OCI-LY3 (cell line): ENCODE results near the gene CENPM.

Source experiments
- EZH2phosphoT487 ChIP-seq: fragments of 200-600 bp; shearing (Covaris generic); IDR thresholded peaks from 2 replicates; pipeline ENCODE4 v1.6.1; 2018; ENCODE audit warnings: antibody characterized with exemption, mixed run types, low read depth
- TF ChIP-seq, protein P1 (sequence below): fragments of 200-600, 300-600 bp; sonication (generic); IDR thresholded peaks from 2 replicates; pipeline ENCODE4 v1.5.1; 2014; ENCODE audit warnings: antibody characterized with exemption, low read length, low read depth

- TF ChIP-seq, protein P1, sequence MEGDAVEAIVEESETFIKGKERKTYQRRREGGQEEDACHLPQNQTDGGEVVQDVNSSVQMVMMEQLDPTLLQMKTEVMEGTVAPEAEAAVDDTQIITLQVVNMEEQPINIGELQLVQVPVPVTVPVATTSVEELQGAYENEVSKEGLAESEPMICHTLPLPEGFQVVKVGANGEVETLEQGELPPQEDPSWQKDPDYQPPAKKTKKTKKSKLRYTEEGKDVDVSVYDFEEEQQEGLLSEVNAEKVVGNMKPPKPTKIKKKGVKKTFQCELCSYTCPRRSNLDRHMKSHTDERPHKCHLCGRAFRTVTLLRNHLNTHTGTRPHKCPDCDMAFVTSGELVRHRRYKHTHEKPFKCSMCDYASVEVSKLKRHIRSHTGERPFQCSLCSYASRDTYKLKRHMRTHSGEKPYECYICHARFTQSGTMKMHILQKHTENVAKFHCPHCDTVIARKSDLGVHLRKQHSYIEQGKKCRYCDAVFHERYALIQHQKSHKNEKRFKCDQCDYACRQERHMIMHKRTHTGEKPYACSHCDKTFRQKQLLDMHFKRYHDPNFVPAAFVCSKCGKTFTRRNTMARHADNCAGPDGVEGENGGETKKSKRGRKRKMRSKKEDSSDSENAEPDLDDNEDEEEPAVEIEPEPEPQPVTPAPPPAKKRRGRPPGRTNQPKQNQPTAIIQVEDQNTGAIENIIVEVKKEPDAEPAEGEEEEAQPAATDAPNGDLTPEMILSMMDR, result no peak
- TF ChIP-seq EZH2phosphoT487, result no peak
These were observed 32.3 kb downstream of the CENPM start for GRCh38 chr22:41914611-41915034.
